Mucosa of descending colon (tissue), 3 donors: Measurements from ENCODE around the gene GZMM. TPM values are rescaled to one million over a fixed set of nuclear protein-coding genes. Genes with fewer than 3 reads are reported as not detected.

ENCODE experiments used
- ATAC-seq: fragments of 200-7000 bp; cut with Tn5 transposase; one replicate; pipeline ENCODE4 v1.9.1; 2020; ENCODE audit warnings: mild to moderate bottlenecking, moderate library complexity
- DNase-seq, 3 donors: peaks; one replicate each; pipeline ENCODE4 v3.0.0-alpha.2; 2020
- H3K36me3 ChIP-seq: fragments of 200-600 bp; one replicate; pipeline ENCODE4 v1.8.0; 2021; ENCODE audit warnings: low read depth, mild to moderate bottlenecking
- H3K4me1 ChIP-seq: fragments of 200-600 bp; one replicate; pipeline ENCODE4 v1.8.0; 2021; ENCODE audit warnings: low read depth, mild to moderate bottlenecking
- H3K4me3 ChIP-seq: fragments of 200-600 bp; one replicate; pipeline ENCODE4 v1.8.0; 2021; ENCODE audit warnings: mild to moderate bottlenecking
- H3K9me3 ChIP-seq: fragments of 200-600 bp; one replicate; pipeline ENCODE4 v1.8.0; 2021; ENCODE audit warnings: mild to moderate bottlenecking
- intact Hi-C, 2 donors: fragments of 100-400 bp; cut with DNase I in 1 of 2; cut with micrococcal nuclease in 1 of 2; formaldehyde crosslinking; loops; one replicate each; pipeline versions ENCODE4 v1.11.0 to v1.11.1; 2022; cut with DNase I, micrococcal nuclease
- long read RNA-seq, 2 donors: library from polyadenylated mRNA; unstranded; transcript quantifications; one replicate each; pipeline ENCODE4 v2.0.0, GENCODE V29; 2019 to 2021
- total RNA-seq, 3 donors: library from RNA; stranded (reverse); fragmentation: NEBNext Ultra II Directional in 2 of 3; extraction: Animal tissue kit (Norgen Biotek cat#: 25700) in 2 of 3; gene quantifications; one replicate each; pipeline versions ENCODE4 v1.2.1 to v1.2.4, GENCODE V29; 2021 to 2023
- TF ChIP-seq, protein P1 (sequence below): fragments of 200-600 bp; IDR thresholded peaks from one replicate; pipeline ENCODE4 v1.8.0; 2022; ENCODE audit warnings: antibody characterized with exemption, mild to moderate bottlenecking
- donor health status: DM: no; HTN: no; CAD: no; lungs with moderate emphysema.
- donor health status: DM: no; HTN: no; CAD: no.
- donor health status: DM: no; HTN: yes; CAD: no.

The GZMM gene
- 1 to 10 TPM in 2 of 3 donors, under 1 TPM in 1; 0.76 to 1.4 (median 1.4) TPM for total RNA-seq
- long read RNA-seq, donor 1 = 0 reads
- long read RNA-seq, donor 2, partial matches to known transcripts = 0 of 1 reads
- long read RNA-seq, donor 2, other reads (novel, unspliced or antisense) = 0 of 1 reads

DNA sequence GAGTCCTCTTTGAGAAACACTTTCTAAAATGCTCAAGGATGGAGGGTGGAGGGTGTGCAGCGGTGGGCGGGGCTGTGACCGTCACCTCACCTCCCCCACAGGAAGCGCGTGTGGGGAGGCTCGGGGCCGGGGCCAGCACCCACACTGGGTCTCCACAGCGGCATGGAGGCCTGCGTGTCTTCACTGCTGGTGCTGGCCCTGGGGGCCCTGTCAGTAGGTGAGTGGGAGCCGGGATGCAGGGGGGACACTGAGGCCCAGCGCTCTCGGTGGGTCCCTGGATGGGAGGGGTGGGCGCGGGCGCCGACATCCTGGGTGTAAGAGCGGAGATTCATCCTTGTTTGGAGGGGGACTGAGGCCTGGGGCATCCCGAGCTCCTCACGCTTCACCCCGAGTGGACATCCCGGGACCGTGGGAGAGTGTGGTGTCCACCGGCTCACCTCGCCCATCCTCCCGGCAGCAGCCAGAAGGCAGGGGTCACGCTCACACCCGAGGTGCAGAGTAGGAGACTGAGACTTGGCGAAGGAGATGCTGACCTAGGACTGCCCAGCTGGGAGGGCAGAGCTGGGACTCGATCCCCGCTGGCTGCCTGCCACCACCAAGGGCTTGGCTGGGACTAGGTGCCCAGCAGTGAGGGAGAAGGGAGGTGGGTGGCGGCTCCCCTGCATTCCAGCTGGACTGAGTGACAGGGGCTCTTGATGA lies at the start of gene GZMM:
Gene GZMM (plus strand): TSS at position 144 of the 699 bp plus-strand sequence. CDS start 19 bp downstream, at position 163.
- TF ChIP-seq, protein P1, sequence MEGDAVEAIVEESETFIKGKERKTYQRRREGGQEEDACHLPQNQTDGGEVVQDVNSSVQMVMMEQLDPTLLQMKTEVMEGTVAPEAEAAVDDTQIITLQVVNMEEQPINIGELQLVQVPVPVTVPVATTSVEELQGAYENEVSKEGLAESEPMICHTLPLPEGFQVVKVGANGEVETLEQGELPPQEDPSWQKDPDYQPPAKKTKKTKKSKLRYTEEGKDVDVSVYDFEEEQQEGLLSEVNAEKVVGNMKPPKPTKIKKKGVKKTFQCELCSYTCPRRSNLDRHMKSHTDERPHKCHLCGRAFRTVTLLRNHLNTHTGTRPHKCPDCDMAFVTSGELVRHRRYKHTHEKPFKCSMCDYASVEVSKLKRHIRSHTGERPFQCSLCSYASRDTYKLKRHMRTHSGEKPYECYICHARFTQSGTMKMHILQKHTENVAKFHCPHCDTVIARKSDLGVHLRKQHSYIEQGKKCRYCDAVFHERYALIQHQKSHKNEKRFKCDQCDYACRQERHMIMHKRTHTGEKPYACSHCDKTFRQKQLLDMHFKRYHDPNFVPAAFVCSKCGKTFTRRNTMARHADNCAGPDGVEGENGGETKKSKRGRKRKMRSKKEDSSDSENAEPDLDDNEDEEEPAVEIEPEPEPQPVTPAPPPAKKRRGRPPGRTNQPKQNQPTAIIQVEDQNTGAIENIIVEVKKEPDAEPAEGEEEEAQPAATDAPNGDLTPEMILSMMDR = no peak
- H3K36me3 ChIP-seq = no peaks in the 10 kb centered on the region
- H3K4me3 ChIP-seq = no peak within 1 kb of the TSS
- ATAC-seq = peak; percentile 77
- no peaks in the 10 kb centered on the region for H3K9me3 ChIP-seq
- intact Hi-C loops = no loop called here
- peak; percentile 40 to 77 (median 59) for DNase-seq
- H3K4me1 ChIP-seq = no peaks in the 10 kb centered on the region

DNA sequence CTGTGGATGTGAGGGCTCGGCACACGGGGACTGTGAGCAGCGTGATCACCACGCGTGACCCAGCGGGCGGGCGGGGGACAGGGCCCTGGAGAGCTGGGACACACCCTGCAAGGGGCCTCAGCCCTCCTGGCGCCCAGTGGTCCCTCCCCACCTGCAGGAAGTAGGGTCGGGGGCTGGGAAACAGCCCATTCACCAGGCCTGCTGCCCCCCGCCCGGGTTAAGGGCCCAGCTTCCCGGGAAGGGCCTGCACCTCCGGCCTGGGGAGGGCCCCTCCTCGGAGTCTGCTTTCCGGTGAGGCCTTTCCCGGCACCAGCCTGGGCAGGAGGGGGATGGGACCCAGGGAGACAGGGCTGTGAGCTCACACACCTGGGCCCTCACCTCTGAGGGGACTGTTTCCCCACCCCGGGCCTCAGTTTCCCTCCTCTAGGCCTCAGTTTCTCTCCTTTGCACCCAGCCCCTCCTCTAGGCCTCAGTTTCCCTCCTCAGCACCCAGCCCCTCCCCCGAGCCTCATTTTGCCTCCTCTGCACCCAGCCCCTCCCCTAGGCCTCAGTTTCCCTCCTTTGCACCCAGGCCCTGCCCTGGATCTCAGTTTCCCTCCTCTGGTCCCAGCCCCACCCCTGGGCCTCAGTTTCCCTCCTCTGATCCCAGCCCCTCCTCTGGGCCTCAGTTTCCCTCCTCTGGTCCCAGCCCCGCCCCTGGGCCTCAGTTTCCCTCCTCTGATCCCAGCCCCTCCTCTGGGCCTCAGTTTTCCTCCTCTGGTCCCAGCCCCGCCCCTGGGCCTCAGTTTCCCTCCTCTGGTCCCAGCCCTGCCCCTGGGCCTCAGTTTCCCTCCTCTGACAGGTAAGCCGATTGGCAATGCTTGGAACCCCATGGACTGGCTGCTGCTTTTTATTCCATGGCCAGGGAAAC lies 49.4 kb upstream of the GZMM start:
- Histone ChIP-seq H3K4me1 (peaks cover 5% of the 10 kb centered on the region), H3K9me3 (no peaks in the 10 kb centered on the region), H3K36me3 (no peaks in the 10 kb centered on the region), H3K4me3 (no peak overlapping the region)
- intact Hi-C loops = no loop called here
- ATAC-seq = no peak
- TF ChIP-seq, protein P1 = no peak
- DNase-seq = no peak

DNA sequence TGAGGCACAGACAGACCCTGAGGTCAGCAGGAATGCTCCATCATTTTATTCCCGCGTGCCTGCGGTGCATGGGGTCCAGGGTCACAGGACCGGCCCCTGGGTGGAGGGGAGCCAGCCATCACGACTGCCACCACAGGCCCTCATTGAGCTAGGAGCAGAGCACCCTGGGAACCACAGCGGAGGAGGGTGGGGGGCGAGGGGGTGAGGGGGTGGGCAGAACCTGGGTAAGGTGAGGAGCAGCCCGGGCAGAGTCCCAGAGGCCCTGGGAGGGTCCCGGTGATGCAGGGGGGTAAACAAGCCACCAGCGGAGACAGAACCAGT lies 48.8 kb upstream of the GZMM start:
- DNase-seq (no peak), ATAC-seq (no peak)
- intact Hi-C loops = no loop called here
- H3K4me3 ChIP-seq = no peak overlapping the region
- H3K4me1 ChIP-seq = peaks cover 5% of the 10 kb centered on the region
- H3K36me3 ChIP-seq = no peaks in the 10 kb centered on the region
- H3K9me3 ChIP-seq = no peaks in the 10 kb centered on the region
- TF ChIP-seq, protein P1 = no peak

DNA sequence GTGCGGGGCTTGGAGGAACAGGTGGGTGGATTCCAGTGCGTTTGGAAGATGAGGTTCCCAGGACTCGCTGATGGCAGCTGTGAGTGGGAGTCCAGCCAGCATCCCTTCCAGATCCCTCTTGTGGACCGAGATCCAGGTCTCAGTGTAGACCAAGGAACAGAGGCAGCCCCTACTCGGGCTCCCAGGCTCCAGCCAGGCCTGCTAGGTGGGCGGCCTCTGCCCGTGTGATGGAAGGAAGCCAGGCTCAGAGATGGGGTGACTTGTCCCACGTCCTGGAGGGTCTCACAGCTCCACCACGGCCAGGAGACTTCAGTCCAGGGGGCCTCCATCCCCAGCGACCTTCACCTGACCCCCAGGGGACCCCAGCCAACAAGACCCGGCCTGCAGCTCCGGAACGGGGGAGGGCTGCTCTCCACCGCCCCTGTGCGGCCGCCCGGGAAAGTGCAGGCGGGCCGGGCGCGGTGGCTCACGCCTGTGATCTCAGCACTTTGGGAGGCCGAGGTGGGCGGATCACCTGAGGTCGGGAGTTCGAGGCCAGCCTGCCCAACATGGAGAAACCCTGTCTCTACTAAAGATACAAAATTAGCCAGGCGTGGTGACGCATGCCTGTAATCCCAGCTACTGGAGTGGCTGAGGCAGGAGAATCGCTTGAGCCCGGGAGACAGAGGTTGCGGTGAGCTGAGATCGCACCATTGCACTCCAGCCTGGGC lies 48.3 kb upstream of the GZMM start:
- Histone ChIP-seq H3K9me3 (no peaks in the 10 kb centered on the region), H3K4me1 (peaks cover 5% of the 10 kb centered on the region), H3K36me3 (no peaks in the 10 kb centered on the region), H3K4me3 (no peak overlapping the region)
- DNase-seq = peak in 1 of 3 donors; percentile 61
- TF ChIP-seq, protein P1 = peak; percentile 50
- peak; percentile 69 for ATAC-seq
- intact Hi-C loops = no loop called here

DNA sequence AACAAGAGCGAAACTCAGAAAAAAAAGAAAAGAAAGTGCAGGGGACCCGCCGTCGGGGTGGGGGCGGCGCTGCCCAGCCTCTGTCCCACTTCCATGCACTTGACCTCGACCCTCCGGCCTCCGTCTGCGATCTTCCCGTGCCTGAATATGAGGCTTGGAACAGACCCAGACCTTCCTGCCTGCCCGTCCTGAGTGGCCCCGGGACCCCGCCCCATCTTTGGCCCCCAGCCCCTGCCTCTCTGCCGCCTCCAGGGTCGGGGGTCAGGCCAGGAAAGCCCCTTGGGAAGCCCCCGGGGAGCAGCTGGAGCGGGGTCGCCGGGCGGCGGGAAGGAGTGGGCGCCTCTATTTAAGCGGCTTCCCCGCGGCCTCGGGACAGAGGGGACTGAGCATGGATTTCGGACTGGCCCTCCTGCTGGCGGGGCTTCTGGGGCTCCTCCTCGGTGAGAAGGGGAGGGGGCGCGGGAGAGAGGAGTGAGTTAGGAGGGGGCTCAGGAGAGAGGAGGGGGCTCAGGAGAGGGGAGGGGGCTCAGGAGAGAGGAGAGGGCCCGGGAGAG lies 47.7 kb upstream of the GZMM start, which contains the start of gene MADCAM1:
Gene MADCAM1 (plus strand): TSS at position 375 of the 554 bp plus-strand sequence. CDS start 14 bp downstream, at position 389.
- Histone ChIP-seq H3K4me1 (peaks cover 5% of the 10 kb centered on the region), H3K9me3 (no peaks in the 10 kb centered on the region), H3K36me3 (no peaks in the 10 kb centered on the region), H3K4me3 (no peak within 1 kb of the TSS)
- intact Hi-C loops = no loop called here
- no peak for ATAC-seq
- DNase-seq = no peak
- TF ChIP-seq, protein P1 = no peak
